ENCODE measurements around the gene SLC39A12.

Gene SLC39A12

DNA sequence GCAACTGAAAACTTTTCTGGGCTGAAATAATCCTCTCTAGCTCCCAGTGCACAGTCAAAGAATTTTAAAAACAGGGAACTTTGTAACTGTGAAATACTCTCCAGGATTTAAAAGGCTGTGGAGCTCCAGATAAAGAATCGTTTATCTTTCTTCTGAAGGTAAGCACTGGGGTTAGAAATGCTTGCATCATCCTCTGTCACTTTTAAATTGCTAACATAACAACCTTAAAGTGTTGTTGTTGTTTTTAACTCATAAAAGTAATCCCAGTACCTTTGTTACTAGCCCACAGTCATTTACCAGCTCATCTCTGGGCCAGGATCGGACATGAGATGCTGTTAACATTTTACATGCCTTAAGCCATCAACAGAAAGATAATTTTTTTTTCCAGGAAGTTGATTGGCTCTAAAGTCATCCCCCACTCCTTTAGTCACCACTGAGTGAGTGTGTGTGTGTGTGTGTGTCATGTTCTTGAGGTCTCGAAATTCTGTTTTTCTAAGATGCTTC is at the start of gene SLC39A12:
SLC39A12 (plus strand) TSS at position 51 of the 504 bp plus-strand sequence. CDS start 1,359 bp downstream, outside the sequence.
- no peak within 1 kb of the TSS for H3K9ac ChIP-seq (ENCODE audit: low read depth, low read length)
- no peaks in the 10 kb centered on the region for H3K36me3 ChIP-seq (ENCODE audit: insufficient read depth, low read length)
- H3K9me3 ChIP-seq (ENCODE audit: control insufficient read depth, insufficient read depth, low read length), result no peaks in the 10 kb centered on the region
- H3K4me1 ChIP-seq (ENCODE audit: insufficient read depth, low read length), result peaks cover 5% of the 10 kb centered on the region; the same call in 1 of the 2 replicates

GRCh38 chr10:17904564-17904963 is 47.2 kb upstream of the SLC39A12 start:
- H3K9ac ChIP-seq (ENCODE audit: low read depth, low read length), result no peak overlapping the region
- no peaks in the 10 kb centered on the region for H3K4me1 ChIP-seq (ENCODE audit: insufficient read depth, low read length)
- H3K9me3 ChIP-seq (ENCODE audit: control insufficient read depth, insufficient read depth, low read length), result no peaks in the 10 kb centered on the region
- no peaks in the 10 kb centered on the region for H3K36me3 ChIP-seq (ENCODE audit: insufficient read depth, low read length)

GRCh38 chr10:17905491-17905890 is 46.2 kb upstream of the SLC39A12 start:
- Histone ChIP-seq H3K4me1 (ENCODE audit: insufficient read depth, low read length) (no peaks in the 10 kb centered on the region), H3K9ac (ENCODE audit: low read depth, low read length) (no peak overlapping the region), H3K9me3 (ENCODE audit: control insufficient read depth, insufficient read depth, low read length) (no peaks in the 10 kb centered on the region), H3K36me3 (ENCODE audit: insufficient read depth, low read length) (no peaks in the 10 kb centered on the region)

- H3K4me1 ChIP-seq (ENCODE audit: insufficient read depth, low read length), result no peaks in the 10 kb centered on the region
- no peak overlapping the region for H3K9ac ChIP-seq (ENCODE audit: low read depth, low read length)
- H3K9me3 ChIP-seq (ENCODE audit: control insufficient read depth, insufficient read depth, low read length), result peaks cover 2% of the 10 kb centered on the region; the same call in 1 of the 2 replicates
- H3K36me3 ChIP-seq (ENCODE audit: insufficient read depth, low read length), result no peaks in the 10 kb centered on the region
Observed at GRCh38 chr10:17906002-17906401, 45.7 kb upstream of the SLC39A12 start.

GRCh38 chr10:17907641-17908040 is 44.1 kb upstream of the SLC39A12 start:
- H3K4me1 ChIP-seq (ENCODE audit: insufficient read depth, low read length), result no peaks in the 10 kb centered on the region
- H3K9me3 ChIP-seq (ENCODE audit: control insufficient read depth, insufficient read depth, low read length), result peaks cover 6% of the 10 kb centered on the region; the same call in 1 of the 2 replicates
- H3K9ac ChIP-seq (ENCODE audit: low read depth, low read length), result no peak overlapping the region
- H3K36me3 ChIP-seq (ENCODE audit: insufficient read depth, low read length), result no peaks in the 10 kb centered on the region

- peaks cover 6% of the 10 kb centered on the region; the same call in 1 of the 2 replicates for H3K9me3 ChIP-seq (ENCODE audit: control insufficient read depth, insufficient read depth, low read length)
- H3K9ac ChIP-seq (ENCODE audit: low read depth, low read length), result no peak overlapping the region
- no peaks in the 10 kb centered on the region for H3K36me3 ChIP-seq (ENCODE audit: insufficient read depth, low read length)
- no peaks in the 10 kb centered on the region for H3K4me1 ChIP-seq (ENCODE audit: insufficient read depth, low read length)
Observed at GRCh38 chr10:17910125-17910789, 41.5 kb upstream of the SLC39A12 start.

- Histone ChIP-seq H3K36me3 (ENCODE audit: insufficient read depth, low read length) (no peaks in the 10 kb centered on the region), H3K9me3 (ENCODE audit: control insufficient read depth, insufficient read depth, low read length) (peaks cover 6% of the 10 kb centered on the region; the same call in 1 of the 2 replicates), H3K4me1 (ENCODE audit: insufficient read depth, low read length) (no peaks in the 10 kb centered on the region), H3K9ac (ENCODE audit: low read depth, low read length) (no peak overlapping the region)
Observed at GRCh38 chr10:17912754-17913153, 39.0 kb upstream of the SLC39A12 start.

DNA sequence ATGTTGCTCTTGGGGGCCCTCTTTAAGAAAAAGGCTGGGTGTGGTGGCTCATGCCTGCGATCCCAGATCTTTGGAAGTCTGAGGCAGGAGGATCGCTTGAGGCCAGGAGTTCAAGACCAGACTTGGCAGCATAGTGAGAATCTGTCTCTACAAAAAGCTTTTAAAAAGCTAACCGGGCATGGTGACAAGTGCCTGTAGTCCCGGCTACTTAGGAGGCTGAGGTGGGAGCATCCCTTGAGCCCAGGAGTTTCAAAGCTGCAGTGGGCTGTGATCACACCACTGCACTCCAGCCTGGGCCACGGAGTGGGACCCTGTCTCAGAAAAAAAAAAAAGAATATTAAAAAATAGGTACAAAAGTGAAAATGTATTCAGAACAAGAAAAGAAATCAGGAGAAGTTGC is 38.1 kb upstream of the SLC39A12 start:
- Histone ChIP-seq H3K9me3 (ENCODE audit: control insufficient read depth, insufficient read depth, low read length) (peaks cover 6% of the 10 kb centered on the region; the same call in 1 of the 2 replicates), H3K4me1 (ENCODE audit: insufficient read depth, low read length) (no peaks in the 10 kb centered on the region), H3K36me3 (ENCODE audit: insufficient read depth, low read length) (no peaks in the 10 kb centered on the region), H3K9ac (ENCODE audit: low read depth, low read length) (no peak overlapping the region)

DNA sequence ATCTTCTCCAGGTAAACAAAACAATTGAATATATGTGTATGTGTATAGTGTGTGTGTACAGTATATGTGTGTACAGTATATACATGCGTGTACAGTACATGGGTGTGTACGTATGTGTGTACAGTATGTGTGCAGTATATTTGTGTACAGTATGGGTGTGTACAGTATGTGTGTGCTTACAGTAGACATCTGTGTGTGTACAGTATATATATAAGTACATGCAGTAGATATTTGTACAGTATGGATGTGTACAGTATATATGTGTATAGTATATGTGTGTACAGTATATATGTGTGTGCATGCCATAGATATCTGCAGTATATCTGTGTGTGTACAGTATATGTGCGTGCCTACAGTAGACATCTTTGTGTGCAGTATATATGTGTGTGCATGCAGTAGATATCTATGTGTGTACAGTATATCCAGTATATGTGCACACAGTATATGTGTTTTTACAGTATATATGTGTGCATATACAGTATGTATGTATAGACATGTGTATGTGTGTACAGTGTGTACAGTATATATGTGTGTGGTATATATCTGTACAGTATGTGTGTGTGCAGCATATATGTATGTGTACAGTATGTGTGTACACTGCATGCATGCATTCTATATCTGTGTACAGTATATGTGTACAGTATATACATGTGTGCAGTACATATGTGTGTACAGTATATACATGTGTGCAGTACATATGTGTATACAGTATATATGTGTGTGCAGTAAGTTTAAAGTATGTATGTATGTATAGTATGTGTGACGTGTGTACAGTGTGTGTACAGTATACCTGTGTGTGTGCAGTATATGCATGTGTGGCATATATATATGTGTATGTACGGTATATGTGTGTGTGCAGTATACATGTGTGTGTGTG is 37.3 kb upstream of the SLC39A12 start:
- Histone ChIP-seq H3K9ac (ENCODE audit: low read depth, low read length) (no peak overlapping the region), H3K36me3 (ENCODE audit: insufficient read depth, low read length) (no peaks in the 10 kb centered on the region), H3K4me1 (ENCODE audit: insufficient read depth, low read length) (no peaks in the 10 kb centered on the region), H3K9me3 (ENCODE audit: control insufficient read depth, insufficient read depth, low read length) (peaks cover 6% of the 10 kb centered on the region; the same call in 1 of the 2 replicates)

GRCh38 chr10:17915181-17915580 is 36.5 kb upstream of the SLC39A12 start:
- peaks cover 6% of the 10 kb centered on the region; the same call in 1 of the 2 replicates for H3K9me3 ChIP-seq (ENCODE audit: control insufficient read depth, insufficient read depth, low read length)
- H3K36me3 ChIP-seq (ENCODE audit: insufficient read depth, low read length), result peaks cover under 1% of the 10 kb centered on the region; the same call in 1 of the 2 replicates
- no peak overlapping the region for H3K9ac ChIP-seq (ENCODE audit: low read depth, low read length)
- H3K4me1 ChIP-seq (ENCODE audit: insufficient read depth, low read length), result no peaks in the 10 kb centered on the region

DNA sequence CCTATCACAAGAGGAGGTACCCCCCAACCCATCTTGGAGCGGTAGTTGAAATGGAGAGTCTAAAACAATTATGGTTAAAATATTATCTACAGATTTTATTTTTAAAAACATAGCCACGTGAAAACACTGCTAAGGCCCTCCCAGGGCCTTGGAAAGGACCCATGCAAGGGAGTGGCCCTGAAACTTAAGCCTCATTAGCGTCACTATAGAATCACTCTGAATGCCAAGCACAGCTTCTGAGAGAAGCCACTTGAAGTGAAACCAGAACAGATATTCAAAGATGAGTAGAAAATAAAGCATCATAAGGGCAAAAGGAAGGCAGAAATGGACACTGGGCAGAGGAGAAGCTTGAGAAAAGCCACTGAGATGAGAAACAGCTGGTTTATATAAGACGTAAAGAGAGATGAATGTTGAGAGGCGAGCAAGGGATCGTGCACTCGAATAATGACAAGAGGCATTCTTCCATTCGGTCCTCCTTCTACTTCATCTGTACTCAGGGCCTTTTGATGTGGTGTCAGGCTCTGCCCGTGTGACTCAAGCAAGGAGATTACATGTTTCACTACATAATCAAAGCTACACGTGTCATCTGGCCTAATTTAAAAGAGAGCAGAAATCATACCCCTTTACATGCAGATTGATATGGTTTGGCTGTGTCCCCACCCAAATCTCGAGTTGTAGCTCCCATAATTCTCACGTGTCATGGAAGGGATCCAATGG is 33.4 kb upstream of the SLC39A12 start:
- Histone ChIP-seq H3K9ac (ENCODE audit: low read depth, low read length) (no peak overlapping the region), H3K9me3 (ENCODE audit: control insufficient read depth, insufficient read depth, low read length) (peaks cover 3% of the 10 kb centered on the region; the same call in 1 of the 2 replicates), H3K4me1 (ENCODE audit: insufficient read depth, low read length) (no peaks in the 10 kb centered on the region), H3K36me3 (ENCODE audit: insufficient read depth, low read length) (peaks cover 2% of the 10 kb centered on the region; the same call in 1 of the 2 replicates)

GRCh38 chr10:17921378-17921777 is 30.3 kb upstream of the SLC39A12 start:
- Histone ChIP-seq H3K4me1 (ENCODE audit: insufficient read depth, low read length) (no peaks in the 10 kb centered on the region), H3K9ac (ENCODE audit: low read depth, low read length) (no peak overlapping the region)

GRCh38 chr10:17923728-17924127 is 28.0 kb upstream of the SLC39A12 start:
- no peak overlapping the region for H3K9ac ChIP-seq (ENCODE audit: low read depth, low read length)

More at GRCh38 chr10:17921378-17921777, 30.3 kb upstream of the SLC39A12 start:
- Histone ChIP-seq H3K9me3 (ENCODE audit: control insufficient read depth, insufficient read depth, low read length) (peaks cover 3% of the 10 kb centered on the region; the same call in 1 of the 2 replicates), H3K36me3 (ENCODE audit: insufficient read depth, low read length) (peaks cover 2% of the 10 kb centered on the region; the same call in 1 of the 2 replicates)

More at GRCh38 chr10:17923728-17924127, 28.0 kb upstream of the SLC39A12 start:
- Histone ChIP-seq H3K36me3 (ENCODE audit: insufficient read depth, low read length) (peaks cover 2% of the 10 kb centered on the region; the same call in 1 of the 2 replicates), H3K4me1 (ENCODE audit: insufficient read depth, low read length) (no peaks in the 10 kb centered on the region), H3K9me3 (ENCODE audit: control insufficient read depth, insufficient read depth, low read length) (peaks cover 3% of the 10 kb centered on the region; the same call in 1 of the 2 replicates)

Measured in ES-I3 (cell line).